ENCODE measurements around the gene ARHGAP26.

DNA sequence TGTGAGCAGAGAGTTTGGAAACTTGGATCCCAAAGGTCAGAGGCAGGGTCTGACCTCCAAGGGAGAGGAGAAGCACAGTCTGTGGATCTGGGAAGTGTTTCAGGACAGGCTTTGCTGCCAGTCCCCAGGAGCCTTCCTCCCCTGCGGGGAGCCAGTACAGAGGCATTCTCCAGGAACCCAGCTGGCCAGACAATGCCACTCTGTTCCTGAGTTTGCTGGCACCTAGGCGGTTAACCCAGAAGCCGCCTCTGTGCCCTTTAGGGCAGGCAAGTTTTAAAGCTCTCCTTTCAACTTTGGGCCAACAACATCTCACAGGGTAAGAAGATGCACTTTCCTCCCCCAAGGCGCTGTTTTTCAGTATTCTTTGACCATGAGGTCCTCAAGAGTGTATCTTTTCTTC, 47.3 kb upstream of the ARHGAP26 start:
- TF ChIP-seq CTCF (IDR thresholded peaks at IDR 0.05 in 2 of 3, conservative IDR thresholded peaks at IDR 0.05 in 1 of 3; ENCODE audit: borderline replicate concordance in 1 of 3, insufficient read depth in 1 of 3, low read depth in 2 of 3, low read length in 2 of 3) (no peak), EZH2 (IDR thresholded peaks at IDR 0.05) (no peak)
